ENCODE data around the gene PRDX6. TPM values are rescaled to one million over a fixed set of nuclear protein-coding genes. Genes with fewer than 3 reads are reported as not detected.

Gene PRDX6
- total RNA-seq, 4 donors from 2014 or later, result 332 to 411 (median 384) TPM

GRCh38 chr1:173475564-173476196 is 1.5 kb upstream of the PRDX6 start:
- Histone ChIP-seq H3K4me1 (peaks cover 5 to 71% (median 33%) of the 10 kb centered on the region in 3 donors), H3K27ac (peak overlapping the region; percentile 99), H3K9me3 (peaks cover 0 to under 1% (median 0%) of the 10 kb centered on the region in 3 donors), H3K27me3 (no peaks in the 10 kb centered on the region), H3K4me3 (peak overlapping the region; percentile 93 to 99), H3K36me3 (peaks cover 3 to 17% of the 10 kb centered on the region in 2 donors)
- peak; percentile 73 for TF ChIP-seq POLR2AphosphoS5 (IDR thresholded peaks at IDR 0.05)
- TF ChIP-seq EP300 (IDR thresholded peaks at IDR 0.05), result no peak
- 15 to 23% methylated on average over 5 of the region's 5 CpGs for WGBS, 2 donors (ENCODE audit: low coverage in 1 of 2)
- ATAC-seq, result no peak

- peaks cover 5 to 77% (median 33%) of the 10 kb centered on the region in 3 donors for H3K4me1 ChIP-seq
- no peak for ATAC-seq
- H3K4me3 ChIP-seq, result peak overlapping the region; percentile 93 to 99
- H3K27me3 ChIP-seq, result no peaks in the 10 kb centered on the region
- peaks cover 3 to 19% of the 10 kb centered on the region in 2 donors for H3K36me3 ChIP-seq
- peak overlapping the region; percentile 99 for H3K27ac ChIP-seq
- H3K9me3 ChIP-seq, result no peaks in the 10 kb centered on the region
- TF ChIP-seq CTCF (IDR thresholded peaks at IDR 0.05) (no peak), EP300 (IDR thresholded peaks at IDR 0.05) (no peak)
- WGBS, 2 donors (ENCODE audit: low coverage in 1 of 2), result 17 to 21% methylated on average over 3 to 5 of the region's 5 CpGs
These were observed 904 bp upstream of the PRDX6 start for GRCh38 chr1:173476197-173476664.

GRCh38 chr1:173476665-173477285 is 360 bp upstream of the PRDX6 start:
- Histone ChIP-seq H3K4me1 (peaks cover 5 to 81% (median 33%) of the 10 kb centered on the region in 3 donors), H3K27ac (peak overlapping the region; percentile 99), H3K9me3 (no peaks in the 10 kb centered on the region), H3K4me3 (peak overlapping the region; percentile 93 to 99), H3K36me3 (peaks cover 3 to 25% of the 10 kb centered on the region in 2 donors), H3K27me3 (no peaks in the 10 kb centered on the region)
- TF ChIP-seq POLR2AphosphoS5 (IDR thresholded peaks at IDR 0.05) (peak; percentile 40), CTCF (IDR thresholded peaks at IDR 0.05) (peak in 1 of 4 experiments; percentile 28), EP300 (IDR thresholded peaks at IDR 0.05) (no peak), POLR2A (IDR thresholded peaks at IDR 0.05) (peak; percentile 67 to 74)
- 0% methylated on average over 1 to 2 of the region's 62 CpGs for WGBS, 2 donors (ENCODE audit: low coverage in 1 of 2)
- peak; percentile 92 for ATAC-seq

DNA sequence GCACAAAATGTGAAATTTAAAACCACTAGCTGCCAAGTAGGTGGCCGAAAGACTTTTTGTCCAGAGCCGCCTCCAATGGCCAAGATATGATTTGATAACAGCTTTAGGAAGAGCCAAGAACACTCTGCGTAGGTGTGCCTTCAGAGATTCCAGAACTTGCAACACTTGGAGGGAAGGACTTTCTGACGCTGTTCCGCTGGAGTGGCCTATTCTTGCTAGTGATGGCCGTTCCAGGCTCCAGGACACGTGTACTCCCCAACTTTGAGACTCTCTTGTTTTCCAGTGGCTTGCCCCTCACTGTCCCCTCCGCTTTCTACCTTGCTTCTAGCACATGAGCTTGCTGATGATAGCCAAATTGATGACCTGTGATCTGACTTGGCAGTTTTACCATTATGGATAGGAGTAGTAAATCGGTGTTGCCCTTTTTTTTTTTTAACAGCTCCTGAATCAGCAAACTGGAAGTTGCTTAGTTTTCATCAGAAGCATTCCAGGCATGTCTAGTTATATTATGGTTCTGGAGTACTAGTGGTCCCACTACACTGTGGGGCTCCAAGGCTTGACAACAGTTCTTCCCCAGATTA is 1.0 kb downstream of the PRDX6 start:
- Histone ChIP-seq H3K4me3 (peak overlapping the region; percentile 88 to 93), H3K27ac (peak overlapping the region; percentile 95 to 99 (median 99)), H3K36me3 (peaks cover 17 to 39% of the 10 kb centered on the region in 2 donors), H3K9me3 (no peaks in the 10 kb centered on the region), H3K4me1 (peaks cover 5 to 80% (median 33%) of the 10 kb centered on the region in 3 donors), H3K27me3 (no peaks in the 10 kb centered on the region)
- ATAC-seq, result peak; percentile 60
- peak; percentile 85 for TF ChIP-seq POLR2AphosphoS5 (IDR thresholded peaks at IDR 0.05)
- TF ChIP-seq CTCF (IDR thresholded peaks at IDR 0.05), result no peak
- no peak for TF ChIP-seq EP300 (IDR thresholded peaks at IDR 0.05)
- TF ChIP-seq POLR2A (IDR thresholded peaks at IDR 0.05), result peak in 1 of 2 donors; percentile 21
- 4% methylated on average over 8 to 9 of the region's 9 CpGs for WGBS, 2 donors (ENCODE audit: low coverage in 1 of 2)

GRCh38 chr1:173479649-173480048 is 2.5 kb downstream of the PRDX6 start:
- H3K27me3 ChIP-seq, result no peaks in the 10 kb centered on the region
- H3K4me1 ChIP-seq, result peaks cover 5 to 65% (median 31%) of the 10 kb centered on the region in 3 donors
- H3K9me3 ChIP-seq, result no peaks in the 10 kb centered on the region
- TF ChIP-seq EP300 (IDR thresholded peaks at IDR 0.05) (no peak), POLR2AphosphoS5 (IDR thresholded peaks at IDR 0.05) (no peak), CTCF (IDR thresholded peaks at IDR 0.05) (no peak), POLR2A (IDR thresholded peaks at IDR 0.05) (no peak)
- WGBS, 2 donors (ENCODE audit: low coverage in 1 of 2), result 47 to 69% methylated on average over 4 of the region's 4 CpGs
- ATAC-seq, result no peak
- H3K36me3 ChIP-seq, result peaks cover 24 to 54% of the 10 kb centered on the region in 2 donors
- H3K27ac ChIP-seq, result peak overlapping the region; percentile 95 to 99 (median 99)
- H3K4me3 ChIP-seq, result peak overlapping the region; percentile 88 to 93
